ENCODE results near the gene FAM114A2.

Gene FAM114A2

DNA sequence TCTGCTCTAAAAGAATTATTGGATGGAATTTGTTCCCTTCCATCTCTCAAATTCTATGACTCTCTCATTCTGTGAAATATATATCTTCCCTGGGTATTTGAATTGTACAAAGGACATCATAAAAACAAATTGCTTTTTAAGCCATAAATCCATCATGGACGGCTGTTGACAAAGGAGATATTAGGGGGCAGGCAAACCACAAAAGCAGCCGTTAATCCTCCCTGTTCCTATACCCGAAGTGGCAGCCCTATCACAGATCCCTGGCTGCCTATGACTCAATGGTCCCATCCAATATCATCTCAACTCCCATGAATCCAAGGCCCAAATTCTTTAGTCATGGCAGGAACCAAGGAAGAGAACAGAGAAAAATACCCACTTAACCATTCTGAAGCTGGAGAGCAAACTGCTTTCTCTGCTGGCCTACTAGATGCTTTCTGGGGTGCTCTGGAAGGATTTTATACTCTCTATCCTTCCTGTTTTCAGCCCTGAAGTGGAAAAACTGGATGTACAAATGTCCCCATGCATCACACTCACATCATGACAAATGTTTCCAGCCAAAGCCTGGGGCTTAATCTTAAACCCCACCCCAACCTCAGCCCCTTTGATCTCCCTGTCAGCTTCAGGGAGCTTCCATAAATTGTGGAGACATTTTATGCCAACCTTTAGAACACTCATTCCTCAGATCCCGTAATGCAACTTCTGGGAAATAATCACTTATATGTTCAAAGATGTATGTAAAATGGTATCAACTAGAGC is 59.5 kb downstream of the FAM114A2 start:
- TF ChIP-seq, protein P1, sequence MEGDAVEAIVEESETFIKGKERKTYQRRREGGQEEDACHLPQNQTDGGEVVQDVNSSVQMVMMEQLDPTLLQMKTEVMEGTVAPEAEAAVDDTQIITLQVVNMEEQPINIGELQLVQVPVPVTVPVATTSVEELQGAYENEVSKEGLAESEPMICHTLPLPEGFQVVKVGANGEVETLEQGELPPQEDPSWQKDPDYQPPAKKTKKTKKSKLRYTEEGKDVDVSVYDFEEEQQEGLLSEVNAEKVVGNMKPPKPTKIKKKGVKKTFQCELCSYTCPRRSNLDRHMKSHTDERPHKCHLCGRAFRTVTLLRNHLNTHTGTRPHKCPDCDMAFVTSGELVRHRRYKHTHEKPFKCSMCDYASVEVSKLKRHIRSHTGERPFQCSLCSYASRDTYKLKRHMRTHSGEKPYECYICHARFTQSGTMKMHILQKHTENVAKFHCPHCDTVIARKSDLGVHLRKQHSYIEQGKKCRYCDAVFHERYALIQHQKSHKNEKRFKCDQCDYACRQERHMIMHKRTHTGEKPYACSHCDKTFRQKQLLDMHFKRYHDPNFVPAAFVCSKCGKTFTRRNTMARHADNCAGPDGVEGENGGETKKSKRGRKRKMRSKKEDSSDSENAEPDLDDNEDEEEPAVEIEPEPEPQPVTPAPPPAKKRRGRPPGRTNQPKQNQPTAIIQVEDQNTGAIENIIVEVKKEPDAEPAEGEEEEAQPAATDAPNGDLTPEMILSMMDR (IDR thresholded peaks at IDR 0.05; ENCODE audit: control insufficient read depth, extremely low read depth, insufficient read depth): no peak
- no peak overlapping the region for H3K4me3 ChIP-seq (ENCODE audit: low read depth, low read length)
- DNase-seq (ENCODE audit: low read depth): no peak

DNA sequence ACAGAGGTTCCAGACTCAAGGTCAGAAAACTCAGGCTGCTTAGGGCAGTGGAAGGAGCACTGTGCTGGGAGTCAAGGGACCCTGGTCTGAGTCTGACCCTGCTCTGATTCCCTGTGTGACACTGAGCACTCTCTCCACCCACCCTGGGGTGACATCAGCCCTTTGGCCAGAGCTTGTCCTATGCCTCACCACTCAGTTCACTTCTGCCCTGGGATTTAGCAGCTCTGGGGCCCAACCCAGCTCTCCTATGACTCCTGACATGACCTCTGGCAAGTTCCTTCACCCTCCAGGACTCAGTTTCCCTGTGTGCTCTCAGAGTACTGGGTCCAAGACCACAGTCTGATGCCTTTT is 63.9 kb downstream of the FAM114A2 start:
- H3K4me3 ChIP-seq (ENCODE audit: low read depth, low read length): no peak overlapping the region
- TF ChIP-seq, protein P1 (IDR thresholded peaks at IDR 0.05; ENCODE audit: control insufficient read depth, extremely low read depth, insufficient read depth): no peak
- no peak for DNase-seq (ENCODE audit: low read depth)

DNA sequence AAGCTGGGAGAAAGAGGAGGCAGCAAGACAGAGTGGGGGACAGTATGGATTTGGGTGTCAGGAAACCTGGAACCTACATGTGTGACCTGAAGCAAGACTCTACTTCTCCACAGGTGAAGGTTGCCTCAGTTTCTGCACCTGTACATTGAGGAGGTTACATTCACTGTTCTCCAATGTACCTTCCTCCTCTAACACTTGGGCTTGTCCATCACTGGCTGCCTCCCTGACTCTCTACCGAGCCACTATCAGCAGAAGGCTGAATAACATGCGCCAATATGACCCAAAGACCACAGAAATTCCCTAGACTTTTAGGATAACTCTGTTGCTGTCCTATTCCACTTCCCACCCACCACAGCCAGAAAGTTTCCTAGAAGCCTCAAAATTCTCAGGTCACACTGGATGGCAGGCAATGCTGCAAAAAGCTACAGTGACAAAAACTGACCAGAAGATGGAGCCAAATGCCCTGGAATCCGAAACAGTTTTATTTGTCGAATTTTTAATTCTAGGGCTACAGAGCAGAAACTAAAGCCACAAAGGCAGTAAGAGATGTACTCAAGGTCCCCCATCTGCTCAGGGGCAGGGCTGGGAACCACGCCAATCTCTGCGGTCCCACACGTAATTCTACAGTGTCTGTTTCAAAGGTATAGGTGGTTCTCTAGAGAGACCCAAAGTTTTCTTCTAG is 64.4 kb downstream of the FAM114A2 start:
- TF ChIP-seq, protein P1 (IDR thresholded peaks at IDR 0.05; ENCODE audit: control insufficient read depth, extremely low read depth, insufficient read depth): peak; percentile 78
- H3K4me3 ChIP-seq (ENCODE audit: low read depth, low read length): no peak overlapping the region
- no peak for DNase-seq (ENCODE audit: low read depth)

- H3K4me3 ChIP-seq (ENCODE audit: low read depth, low read length): no peak overlapping the region
- DNase-seq (ENCODE audit: low read depth): no peak
- TF ChIP-seq, protein P1 (IDR thresholded peaks at IDR 0.05; ENCODE audit: control insufficient read depth, extremely low read depth, insufficient read depth): no peak
Measured at GRCh38 chr5:153972240-153972639, 66.5 kb downstream of the FAM114A2 start.

GRCh38 chr5:153970496-153970895 is 68.2 kb downstream of the FAM114A2 start:
- TF ChIP-seq, protein P1 (IDR thresholded peaks at IDR 0.05; ENCODE audit: control insufficient read depth, extremely low read depth, insufficient read depth): no peak
- no peak overlapping the region for H3K4me3 ChIP-seq (ENCODE audit: low read depth, low read length)
- DNase-seq (ENCODE audit: low read depth): no peak

- no peak overlapping the region for H3K4me3 ChIP-seq (ENCODE audit: low read depth, low read length)
- DNase-seq (ENCODE audit: low read depth): no peak
- TF ChIP-seq, protein P1 (IDR thresholded peaks at IDR 0.05; ENCODE audit: control insufficient read depth, extremely low read depth, insufficient read depth): no peak
Measured at GRCh38 chr5:153969563-153969895, 69.2 kb downstream of the FAM114A2 start.

Data from LNCaP clone FGC (cell line).